HG03097 (cell line): ENCODE measurements around the gene INO80C.

Experiments
- ATAC-seq: cut with Tn5 transposase; IDR thresholded peaks from one replicate; pipeline ENCODE4 v1.9.1; 2021; ENCODE audit not compliant: unreplicated experiment, low FRiP score

INO80C gene

GRCh38 chr18:35513181-35513936 lies 15.6 kb upstream of the INO80C start:
- no peak for ATAC-seq

- no peak for ATAC-seq
Observed at GRCh38 chr18:35512761-35513160, 15.0 kb upstream of the INO80C start.

GRCh38 chr18:35511833-35512232 lies 14.1 kb upstream of the INO80C start:
- no peak for ATAC-seq

- ATAC-seq, result peak; percentile 73
Observed at GRCh38 chr18:35511428-35511827, 13.7 kb upstream of the INO80C start.

- ATAC-seq, result no peak
Observed at GRCh38 chr18:35510076-35510651, 12.4 kb upstream of the INO80C start.

- ATAC-seq, result no peak
Observed at GRCh38 chr18:35508746-35509338, 11.1 kb upstream of the INO80C start.

- no peak for ATAC-seq
Observed at GRCh38 chr18:35508030-35508429, 10.3 kb upstream of the INO80C start.

GRCh38 chr18:35507623-35508022 lies 9.9 kb upstream of the INO80C start:
- no peak for ATAC-seq

- no peak for ATAC-seq
Observed at GRCh38 chr18:35507192-35507591, 9.4 kb upstream of the INO80C start.

- ATAC-seq, result no peak
Observed at GRCh38 chr18:35506024-35506712, 8.4 kb upstream of the INO80C start.

- no peak for ATAC-seq
Observed at GRCh38 chr18:35504996-35505395, 7.2 kb upstream of the INO80C start.

- no peak for ATAC-seq
Observed at GRCh38 chr18:35502052-35502451, 4.3 kb upstream of the INO80C start.

- ATAC-seq, result no peak
Observed at GRCh38 chr18:35501369-35501768, 3.6 kb upstream of the INO80C start.

- no peak for ATAC-seq
Observed at GRCh38 chr18:35500113-35500512, 2.4 kb upstream of the INO80C start.

- ATAC-seq, result peak; percentile 17
Observed at GRCh38 chr18:35497027-35497369, 762 bp downstream of the INO80C start.

GRCh38 chr18:35495536-35496314 lies 2.0 kb downstream of the INO80C start:
- ATAC-seq, result no peak

- ATAC-seq, result no peak
Observed at GRCh38 chr18:35494251-35495220, 3.2 kb downstream of the INO80C start.

GRCh38 chr18:35491700-35492077 lies 6.1 kb downstream of the INO80C start:
- no peak for ATAC-seq

- no peak for ATAC-seq
Observed at GRCh38 chr18:35490894-35491699, 6.7 kb downstream of the INO80C start.
